Measurements from ENCODE around the gene AVPR1B.

DNA sequence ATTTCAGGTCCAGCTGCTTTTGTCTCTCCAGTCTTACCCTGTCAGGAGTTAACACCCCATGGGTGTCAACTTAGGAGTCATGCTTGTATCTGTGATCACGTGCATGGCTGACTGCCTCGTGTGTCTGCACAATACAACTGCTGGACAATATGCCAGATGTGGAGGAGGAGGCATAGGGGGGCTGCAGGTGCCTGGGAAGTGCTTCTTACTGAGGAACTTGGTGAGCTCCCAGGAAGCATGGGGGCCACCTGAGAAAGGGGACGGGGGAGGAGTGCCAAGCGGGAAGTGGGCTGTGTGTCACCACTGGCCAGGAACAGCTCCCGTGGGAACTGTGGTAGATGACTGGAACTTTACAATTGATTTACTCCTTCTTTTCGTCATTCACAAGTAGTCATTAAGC is 54.7 kb downstream of the AVPR1B start:
- no peak for TF ChIP-seq POLR2A (IDR thresholded peaks at IDR 0.05)
- TF ChIP-seq, protein P1, sequence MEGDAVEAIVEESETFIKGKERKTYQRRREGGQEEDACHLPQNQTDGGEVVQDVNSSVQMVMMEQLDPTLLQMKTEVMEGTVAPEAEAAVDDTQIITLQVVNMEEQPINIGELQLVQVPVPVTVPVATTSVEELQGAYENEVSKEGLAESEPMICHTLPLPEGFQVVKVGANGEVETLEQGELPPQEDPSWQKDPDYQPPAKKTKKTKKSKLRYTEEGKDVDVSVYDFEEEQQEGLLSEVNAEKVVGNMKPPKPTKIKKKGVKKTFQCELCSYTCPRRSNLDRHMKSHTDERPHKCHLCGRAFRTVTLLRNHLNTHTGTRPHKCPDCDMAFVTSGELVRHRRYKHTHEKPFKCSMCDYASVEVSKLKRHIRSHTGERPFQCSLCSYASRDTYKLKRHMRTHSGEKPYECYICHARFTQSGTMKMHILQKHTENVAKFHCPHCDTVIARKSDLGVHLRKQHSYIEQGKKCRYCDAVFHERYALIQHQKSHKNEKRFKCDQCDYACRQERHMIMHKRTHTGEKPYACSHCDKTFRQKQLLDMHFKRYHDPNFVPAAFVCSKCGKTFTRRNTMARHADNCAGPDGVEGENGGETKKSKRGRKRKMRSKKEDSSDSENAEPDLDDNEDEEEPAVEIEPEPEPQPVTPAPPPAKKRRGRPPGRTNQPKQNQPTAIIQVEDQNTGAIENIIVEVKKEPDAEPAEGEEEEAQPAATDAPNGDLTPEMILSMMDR (IDR thresholded peaks at IDR 0.05) = no peak

All from lower leg skin (tissue), 3 donors.